ENCODE measurements around the gene IER5. TPM values are rescaled to one million over a fixed set of nuclear protein-coding genes. Genes with fewer than 3 reads are reported as not detected.

The IER5 gene
- total and polyA plus RNA-seq, 2 of the 13 experiments (the other 11 are each of a cell fraction or from before 2014, with no cell fraction given), result 2.5 to 3.5 TPM

GRCh38 chr1:181079382-181079781, 9.1 kb upstream of the IER5 start:
- Histone ChIP-seq H3K9me3 (ENCODE audit: low read length) (no peaks in the 10 kb centered on the region), H2AFZ (ENCODE audit: low read length) (no peak overlapping the region), H3K4me3 (replicated peaks in 1 of 3; ENCODE audit: insufficient read depth in 1 of 3, low read depth in 2 of 3, low read length in 3 of 3) (no peak overlapping the region), H3K9ac (ENCODE audit: insufficient read depth, low read depth, low read length) (no peak overlapping the region), H3K27ac (ENCODE audit: extremely low read length, insufficient read depth, low read length) (no peak overlapping the region), H3K4me1 (ENCODE audit: insufficient read depth, low read length) (peaks cover 11% of the 10 kb centered on the region), H3K79me2 (ENCODE audit: insufficient read depth, low read length) (no peaks in the 10 kb centered on the region), H3K4me2 (ENCODE audit: low read depth, low read length) (no peak overlapping the region), H3K36me3 (replicated peaks in 1 of 2; ENCODE audit: control insufficient read depth in 1 of 2, insufficient read depth in 2 of 2, low read length in 2 of 2) (no peaks in the 10 kb centered on the region), H4K20me1 (ENCODE audit: insufficient read depth, low read length) (no peaks in the 10 kb centered on the region), H3K27me3 (ENCODE audit: control insufficient read depth in 1 of 2, insufficient read depth in 2 of 2, low read length in 2 of 2) (peaks cover 3 to 24% of the 10 kb centered on the region in 2 experiments; a peak in 3 of 5 replicates)
- no peak for DNase-seq (ENCODE audit: low spot score)
- 44% methylated on average over 2 of the region's 2 CpGs for WGBS (ENCODE audit: low lambda C conversion rate)
- in situ Hi-C loops (cut with HindIII; ENCODE audit: extremely low pct_ligation_motif_present, low pct_unique_long_range_greater_than_20kb), result no loop called here
- TF ChIP-seq KDM1A (CRISPR knock-in tag; IDR thresholded peaks at IDR 0.05) (no peak), BATF2 (CRISPR knock-in tag; IDR thresholded peaks at IDR 0.05) (no peak), AGO1 (IDR thresholded peaks at IDR 0.05; ENCODE audit: low read depth, low read length, poor library complexity, severe bottlenecking) (no peak), ZNF577 (CRISPR knock-in tag; IDR thresholded peaks at IDR 0.05; ENCODE audit: borderline replicate concordance, low read depth) (no peak), BRF2 (CRISPR knock-in tag; IDR thresholded peaks at IDR 0.05) (no peak), ZSCAN25 (CRISPR knock-in tag; IDR thresholded peaks at IDR 0.05) (no peak), NFIC (IDR thresholded peaks at IDR 0.05; ENCODE audit: low read length) (no peak), ZNF629 (CRISPR knock-in tag; conservative IDR thresholded peaks at IDR 0.05) (no peak), TBX3 (IDR thresholded peaks at IDR 0.05; ENCODE audit: borderline replicate concordance) (no peak), ZNF264 (CRISPR knock-in tag; IDR thresholded peaks at IDR 0.05) (no peak)
- no peak for FAIRE-seq
- POLR2A ChIA-PET, result no interaction called here
- ATAC-seq, result no peak
- intact Hi-C loops (cut with micrococcal nuclease; ENCODE audit: unreplicated experiment), result no loop called here
- BruUV-seq (replicated peaks), result no TSS peak
- CTCF ChIA-PET (ENCODE audit: low intra/inter-chr PET ratio, low total read pairs), result no interaction called here
